HUDEP-2 (cell line): ENCODE data around the gene ANKEF1.

ENCODE experiments used
- DNase-seq, 76 experiments: peaks; one replicate each; lab custom pipeline; 2025; ENCODE audit not compliant: unreplicated experiment in 76 of 76; lab: John Stamatoyannopoulos, UW

ANKEF1 gene

GRCh38 chr20:10034717-10035571 lies at the start of gene ANKEF1:
ANKEF1 (plus strand) TSS chr20:10034987; CDS start chr20:10038302, 3,315 bp downstream.
- DNase-seq = peak in 73 of 76 experiments; percentile 12 to 86 (median 68)

- DNase-seq = no peak
These were observed 49.5 kb upstream of the ANKEF1 start for GRCh38 chr20:9985281-9985680.

- no peak for DNase-seq
These were observed 49.0 kb upstream of the ANKEF1 start for GRCh38 chr20:9985773-9986172.

GRCh38 chr20:9989066-9989724 lies 45.6 kb upstream of the ANKEF1 start:
- no peak for DNase-seq

- no peak for DNase-seq
These were observed 41.6 kb upstream of the ANKEF1 start for GRCh38 chr20:9993137-9993536.

- no peak for DNase-seq
These were observed 40.1 kb upstream of the ANKEF1 start for GRCh38 chr20:9994676-9995075.

- DNase-seq = no peak
These were observed 39.1 kb upstream of the ANKEF1 start for GRCh38 chr20:9995510-9996272.

GRCh38 chr20:9996944-9997343 lies 37.8 kb upstream of the ANKEF1 start:
- DNase-seq = no peak

- DNase-seq = no peak
These were observed 35.1 kb upstream of the ANKEF1 start for GRCh38 chr20:9999645-10000044.

GRCh38 chr20:10002866-10003265 lies 31.9 kb upstream of the ANKEF1 start:
- DNase-seq = no peak

- no peak for DNase-seq
These were observed 29.9 kb upstream of the ANKEF1 start for GRCh38 chr20:10004900-10005299.

- peak in 2 of 76 experiments; percentile 16 to 25 for DNase-seq
These were observed 28.9 kb upstream of the ANKEF1 start for GRCh38 chr20:10005885-10006284.

- DNase-seq = no peak
These were observed 28.2 kb upstream of the ANKEF1 start for GRCh38 chr20:10006447-10007090.

- DNase-seq = no peak
These were observed 27.6 kb upstream of the ANKEF1 start for GRCh38 chr20:10007158-10007557.

- peak in 1 of 76 experiments; percentile 3 for DNase-seq
These were observed 27.0 kb upstream of the ANKEF1 start for GRCh38 chr20:10007747-10008146.

- DNase-seq = no peak
These were observed 22.3 kb upstream of the ANKEF1 start for GRCh38 chr20:10012464-10012863.

GRCh38 chr20:10014431-10014830 lies 20.4 kb upstream of the ANKEF1 start:
- no peak for DNase-seq

- no peak for DNase-seq
These were observed 13.8 kb upstream of the ANKEF1 start for GRCh38 chr20:10020937-10021336.

GRCh38 chr20:10022625-10023024 lies 12.2 kb upstream of the ANKEF1 start:
- no peak for DNase-seq

- no peak for DNase-seq
These were observed 10.9 kb upstream of the ANKEF1 start for GRCh38 chr20:10023911-10024310.
